PC-3 (cell line): ENCODE data around the gene MAMLD1. TPM values are rescaled to one million over a fixed set of nuclear protein-coding genes. Genes with fewer than 3 reads are reported as not detected.

Experiments
- ATAC-seq: fragments of 200-7000 bp; cut with Tn5 transposase; 2 replicates; pipeline ENCODE4 v1.9.1; 2020; ENCODE audit warnings: mild to moderate bottlenecking, moderate library complexity
- BruUV-seq: library from RNA; stranded (reverse); fragments of 400-500 nt; replicated peaks from 2 replicates; lab custom pipeline; 2021; lab: Mats Ljungman, UMichigan
- CTCF ChIA-PET: fragments of 300-600 bp; sonication (Branson Sonifier 250); formaldehyde crosslinking; loops from one replicate; lab custom pipeline; 2022; ENCODE audit warnings: antibody characterized with exemption; lab: Charles Lee
- POLR2A ChIA-PET: fragments of 300-600 bp; sonication (Branson Sonifier 250); formaldehyde crosslinking; loops from one replicate; lab custom pipeline; 2022; ENCODE audit warnings: antibody characterized with exemption; ENCODE audit not compliant: unreplicated experiment; lab: Charles Lee
- DNase-seq: peaks from one replicate; pipeline ENCODE4 v3.0.0-alpha.2; 2015
- H2AFZ ChIP-seq: fragments of 300-600 bp; sonication (generic); 2 replicates; pipeline ENCODE4 v1.6.0; 2016; ENCODE audit warnings: antibody characterized with exemption, low read length
- H3F3A ChIP-seq: fragments of 300-600 bp; sonication (generic); one replicate; pipeline ENCODE4 v1.6.0; 2017; ENCODE audit warnings: antibody characterized with exemption, low read length, control low read depth, mild to moderate bottlenecking; ENCODE audit not compliant: unreplicated experiment
- H3K27ac ChIP-seq: fragments of 300-600 bp; sonication (generic); 2 replicates; pipeline ENCODE4 v1.5.1; 2016; ENCODE audit warnings: mild to moderate bottlenecking, low read length
- H3K27me3 ChIP-seq: fragments of 300-600 bp; sonication (generic); 2 replicates; pipeline ENCODE4 v1.6.1; 2016; ENCODE audit warnings: low read length, mixed read lengths
- H3K36me3 ChIP-seq: fragments of 300-600 bp; sonication (generic); 2 replicates; pipeline ENCODE4 v1.6.1; 2016; ENCODE audit warnings: low read depth, mixed run types, low read length, mixed read lengths
- H3K4me1 ChIP-seq: fragments of 300-600 bp; sonication (generic); 2 replicates; pipeline ENCODE4 v1.5.1; 2016; ENCODE audit warnings: low read length; ENCODE audit not compliant: insufficient read depth
- H3K4me2 ChIP-seq: fragments of 300-600 bp; sonication (generic); 2 replicates; pipeline ENCODE4 v1.6.0; 2016; ENCODE audit warnings: low read length
- H3K4me3 ChIP-seq: fragments of 300-600 bp; sonication (generic); 2 replicates; pipeline ENCODE4 v1.5.1; 2016; ENCODE audit warnings: mild to moderate bottlenecking, low read length, mixed read lengths
- H3K79me2 ChIP-seq: fragments of 300-600 bp; sonication (generic); 2 replicates; pipeline ENCODE4 v1.6.1; 2017; ENCODE audit warnings: low read length, mixed read lengths
- H3K9ac ChIP-seq: fragments of 300-600 bp; sonication (generic); 2 replicates; pipeline ENCODE4 v1.6.0; 2016; ENCODE audit warnings: mild to moderate bottlenecking, low read length
- H3K9me2 ChIP-seq: fragments of 300-600 bp; sonication (generic); replicated peaks from 2 replicates; pipeline ENCODE4 v1.6.1; 2016; ENCODE audit warnings: mixed run types, low read length, mixed read lengths
- H3K9me3 ChIP-seq: fragments of 300-600 bp; sonication (generic); 2 replicates; pipeline ENCODE4 v1.6.1; 2016; ENCODE audit warnings: low read length, mixed read lengths
- H4K20me1 ChIP-seq: fragments of 300-600 bp; sonication (generic); 2 replicates; pipeline ENCODE4 v1.6.1; 2016; ENCODE audit warnings: low read length, mixed read lengths
- EZH2 ChIP-seq: fragments of 300-600 bp; sonication (generic); IDR thresholded peaks from one replicate; pipeline ENCODE4 v1.6.1; 2017; ENCODE audit warnings: antibody characterized with exemption, mild to moderate bottlenecking, low read length; ENCODE audit not compliant: unreplicated experiment
- EZH2phosphoT487 ChIP-seq: fragments of 300-600 bp; sonication (generic); IDR thresholded peaks from 2 replicates; pipeline ENCODE4 v1.6.1; 2018; ENCODE audit warnings: mild to moderate bottlenecking, antibody characterized with exemption, low read length, borderline replicate concordance
- intact Hi-C: fragments of 100-400 bp; cut with micrococcal nuclease; formaldehyde crosslinking; loops from 2 replicates; pipeline ENCODE4 v1.9.0; 2023
- total RNA-seq: library from RNA; depleted of rRNA; stranded (reverse); fragments of >200 nt; gene quantifications from 2 replicates; pipeline ENCODE4 v1.2.3, GENCODE V29; 2014
- TF ChIP-seq, protein P1 (sequence below): fragments of 300-600 bp; sonication (generic); conservative IDR thresholded peaks from 2 replicates; pipeline ENCODE4 v1.5.1; 2017; ENCODE audit warnings: antibody characterized with exemption, low read depth, mild to moderate bottlenecking, low read length

MAMLD1 gene
- total RNA-seq, 1 experiment from 2014 or later = 2.8 TPM

DNA sequence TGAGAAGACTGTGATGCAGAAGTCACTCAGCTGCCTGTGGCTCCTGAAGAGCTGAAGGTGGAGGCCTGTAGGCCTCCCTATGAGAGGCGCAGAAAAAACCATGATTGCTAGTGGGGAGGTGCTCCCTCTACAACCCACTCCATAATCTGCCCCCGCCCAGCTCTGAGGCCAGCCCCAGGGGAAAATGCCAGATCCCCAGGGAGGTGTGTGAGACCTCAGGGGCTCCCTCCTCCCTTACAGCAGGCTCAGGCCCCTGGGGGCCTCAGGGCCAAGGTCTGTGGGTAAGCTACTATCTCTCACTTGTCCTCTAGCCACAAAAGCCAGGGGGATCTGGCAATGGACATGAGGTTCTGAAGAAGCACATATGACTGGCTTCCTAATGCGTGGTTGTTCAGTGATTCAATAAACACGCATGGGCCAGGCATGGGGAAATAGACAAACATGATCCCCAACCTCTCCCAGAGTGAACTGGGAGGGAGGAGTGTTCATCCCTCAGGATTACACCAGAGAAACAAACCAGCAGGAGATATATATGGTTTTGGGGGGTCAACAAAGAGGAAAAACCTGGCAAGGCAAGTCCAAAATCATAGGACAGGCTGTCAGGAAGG is 154.3 kb downstream of the MAMLD1 start:
- Histone ChIP-seq H2AFZ (no peak overlapping the region), H3K36me3 (no peaks in the 10 kb centered on the region), H3K79me2 (no peaks in the 10 kb centered on the region), H3K27me3 (no peaks in the 10 kb centered on the region), H3F3A (no peaks in the 10 kb centered on the region), H3K4me3 (no peak overlapping the region), H3K27ac (no peak overlapping the region), H3K9me2 (no peaks in the 10 kb centered on the region), H3K9me3 (no peaks in the 10 kb centered on the region), H3K9ac (no peak overlapping the region), H3K4me1 (no peaks in the 10 kb centered on the region), H4K20me1 (no peaks in the 10 kb centered on the region), H3K4me2 (no peak overlapping the region)
- intact Hi-C loops = no loop called here
- ATAC-seq (no peak), DNase-seq (no peak)
- ChIA-PET POLR2A (no interaction called here), CTCF (no interaction called here)
- BruUV-seq = no TSS peak
- TF ChIP-seq, protein P1, sequence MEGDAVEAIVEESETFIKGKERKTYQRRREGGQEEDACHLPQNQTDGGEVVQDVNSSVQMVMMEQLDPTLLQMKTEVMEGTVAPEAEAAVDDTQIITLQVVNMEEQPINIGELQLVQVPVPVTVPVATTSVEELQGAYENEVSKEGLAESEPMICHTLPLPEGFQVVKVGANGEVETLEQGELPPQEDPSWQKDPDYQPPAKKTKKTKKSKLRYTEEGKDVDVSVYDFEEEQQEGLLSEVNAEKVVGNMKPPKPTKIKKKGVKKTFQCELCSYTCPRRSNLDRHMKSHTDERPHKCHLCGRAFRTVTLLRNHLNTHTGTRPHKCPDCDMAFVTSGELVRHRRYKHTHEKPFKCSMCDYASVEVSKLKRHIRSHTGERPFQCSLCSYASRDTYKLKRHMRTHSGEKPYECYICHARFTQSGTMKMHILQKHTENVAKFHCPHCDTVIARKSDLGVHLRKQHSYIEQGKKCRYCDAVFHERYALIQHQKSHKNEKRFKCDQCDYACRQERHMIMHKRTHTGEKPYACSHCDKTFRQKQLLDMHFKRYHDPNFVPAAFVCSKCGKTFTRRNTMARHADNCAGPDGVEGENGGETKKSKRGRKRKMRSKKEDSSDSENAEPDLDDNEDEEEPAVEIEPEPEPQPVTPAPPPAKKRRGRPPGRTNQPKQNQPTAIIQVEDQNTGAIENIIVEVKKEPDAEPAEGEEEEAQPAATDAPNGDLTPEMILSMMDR = no peak
- TF ChIP-seq EZH2 (no peak), EZH2phosphoT487 (no peak)

DNA sequence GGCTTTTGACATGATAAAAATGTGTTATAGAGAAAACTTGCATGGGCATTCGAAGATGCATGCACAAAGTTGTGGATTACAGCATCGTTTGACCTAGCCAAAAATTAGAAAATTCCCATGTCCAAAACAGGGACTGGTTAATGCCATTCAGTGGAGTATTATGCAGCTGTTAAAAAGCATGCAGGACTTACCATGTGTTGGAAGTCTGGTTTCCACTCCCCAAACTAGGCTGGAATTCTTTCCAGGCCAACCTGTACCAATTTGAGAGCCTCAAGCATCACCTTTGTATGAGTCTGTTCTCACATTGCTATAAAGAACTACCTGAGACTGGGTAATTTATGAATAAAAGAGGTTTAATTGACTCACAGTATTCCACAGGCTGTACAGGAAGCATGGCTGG is 159.4 kb downstream of the MAMLD1 start:
- DNase-seq (no peak), ATAC-seq (no peak)
- CTCF ChIA-PET = no interaction called here
- Histone ChIP-seq H3K4me3 (no peak overlapping the region), H3K79me2 (no peaks in the 10 kb centered on the region), H3K36me3 (no peaks in the 10 kb centered on the region), H3K9me3 (no peaks in the 10 kb centered on the region), H3K4me1 (no peaks in the 10 kb centered on the region), H3F3A (no peaks in the 10 kb centered on the region), H3K4me2 (no peak overlapping the region), H3K9ac (no peak overlapping the region), H3K27me3 (no peaks in the 10 kb centered on the region), H3K9me2 (no peaks in the 10 kb centered on the region), H4K20me1 (no peaks in the 10 kb centered on the region), H3K27ac (no peak overlapping the region), H2AFZ (no peak overlapping the region)
- intact Hi-C loops = no loop called here
- POLR2A ChIA-PET = no interaction called here
- no TSS peak for BruUV-seq
- TF ChIP-seq, protein P1 = no peak
- TF ChIP-seq EZH2phosphoT487 (no peak), EZH2 (no peak)

DNA sequence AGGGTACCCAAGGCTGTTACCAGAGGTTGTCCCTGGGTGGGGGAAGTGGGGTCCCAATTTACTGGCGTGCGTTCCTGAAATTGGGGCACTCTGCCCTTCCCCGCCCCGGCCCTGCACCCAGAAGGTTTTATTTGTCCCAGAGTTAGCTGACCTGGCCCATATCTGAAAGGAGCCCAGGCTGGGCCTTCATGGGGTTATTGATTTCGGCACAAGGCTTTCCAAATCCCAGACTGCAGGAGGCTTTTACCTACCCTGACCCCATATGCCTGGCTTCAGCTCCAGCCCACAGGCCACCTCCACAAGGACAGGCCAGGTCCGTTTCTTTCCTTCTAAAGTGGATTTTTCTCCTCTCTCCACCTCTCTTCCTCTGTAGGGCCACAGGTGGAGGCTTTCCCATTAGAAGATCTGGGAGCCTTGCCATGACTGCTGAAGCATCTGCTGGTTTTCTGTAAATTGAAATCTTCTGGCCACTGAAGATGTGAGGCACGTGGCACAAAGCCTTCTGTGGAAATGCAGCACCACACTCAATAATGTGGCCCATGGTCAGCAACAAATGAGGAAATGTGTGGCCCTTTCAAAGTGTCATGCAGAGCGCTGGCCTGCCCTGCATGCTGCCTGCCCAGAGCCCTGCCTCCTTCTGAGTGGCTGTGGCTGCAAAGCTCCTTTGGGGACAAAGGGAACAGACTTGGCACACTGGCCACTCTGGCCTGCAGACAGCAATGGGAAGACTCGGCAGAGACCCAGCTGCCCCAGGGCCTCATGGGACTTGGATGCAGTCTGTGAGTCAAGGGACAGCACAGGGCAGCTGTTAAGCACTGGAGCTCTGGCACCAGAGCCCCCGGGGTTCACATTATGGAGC is 162.2 kb downstream of the MAMLD1 start:
- no peaks in the 10 kb centered on the region for H3K9me2 ChIP-seq
- TF ChIP-seq EZH2 (no peak), EZH2phosphoT487 (no peak)
- TF ChIP-seq, protein P1 = no peak
- H3F3A ChIP-seq = no peaks in the 10 kb centered on the region
- ChIA-PET POLR2A (no interaction called here), CTCF (no interaction called here)
- H3K4me3 ChIP-seq = no peak overlapping the region
- H3K27ac ChIP-seq = no peak overlapping the region
- no peak overlapping the region for H3K4me2 ChIP-seq
- intact Hi-C loops = no loop called here
- no peaks in the 10 kb centered on the region for H3K27me3 ChIP-seq
- no peaks in the 10 kb centered on the region for H3K9me3 ChIP-seq
- no TSS peak for BruUV-seq
- ATAC-seq (no peak), DNase-seq (no peak)
- no peaks in the 10 kb centered on the region for H3K36me3 ChIP-seq
- no peaks in the 10 kb centered on the region for H3K4me1 ChIP-seq
- no peak overlapping the region for H2AFZ ChIP-seq
- H3K79me2 ChIP-seq = no peaks in the 10 kb centered on the region
- no peaks in the 10 kb centered on the region for H4K20me1 ChIP-seq
- no peak overlapping the region for H3K9ac ChIP-seq
